AG09319 (cell line): Measurements from ENCODE around the gene DTHD1.

ENCODE experiments used
- DNase-seq: peaks from one replicate; pipeline ENCODE4 v3.0.0-alpha.2; 2010; ENCODE audit warnings: low read depth; ENCODE audit errors: extremely low read depth
- CTCF ChIP-seq: IDR thresholded peaks from 2 replicates; pipeline ENCODE4 v1.5.1; 2011; ENCODE audit warnings: low read depth, mild to moderate bottlenecking, inconsistent platforms, low read length, moderate library complexity

DTHD1 gene

DNA sequence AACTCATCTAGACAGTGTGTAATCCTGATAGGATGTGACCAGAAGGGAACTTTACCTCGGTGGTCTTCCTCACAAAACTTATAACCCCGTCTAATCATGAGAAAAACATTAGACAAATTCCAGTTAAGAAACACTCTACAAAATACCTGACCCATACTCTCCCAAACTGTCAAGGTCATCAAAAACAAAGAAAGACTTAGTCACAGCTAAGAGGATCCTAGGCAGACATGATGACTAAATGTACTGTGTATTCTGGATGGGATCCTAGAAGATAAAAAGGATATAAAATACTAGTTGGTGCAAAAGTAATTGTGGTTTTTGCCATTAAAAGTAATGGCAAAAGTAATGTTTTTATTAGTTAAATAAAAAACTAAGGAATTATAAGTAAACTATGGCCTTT lies 81.6 kb downstream of the DTHD1 start:
- DNase-seq: no peak
- no peak for TF ChIP-seq CTCF

GRCh38 chr4:36374836-36375511 lies 93.6 kb downstream of the DTHD1 start:
- TF ChIP-seq CTCF: no peak
- no peak for DNase-seq

- TF ChIP-seq CTCF: no peak
- DNase-seq: no peak
Measured at GRCh38 chr4:36385951-36386571, 104.6 kb downstream of the DTHD1 start.

GRCh38 chr4:36386691-36387090 lies 105.3 kb downstream of the DTHD1 start:
- no peak for DNase-seq
- no peak for TF ChIP-seq CTCF

DNA sequence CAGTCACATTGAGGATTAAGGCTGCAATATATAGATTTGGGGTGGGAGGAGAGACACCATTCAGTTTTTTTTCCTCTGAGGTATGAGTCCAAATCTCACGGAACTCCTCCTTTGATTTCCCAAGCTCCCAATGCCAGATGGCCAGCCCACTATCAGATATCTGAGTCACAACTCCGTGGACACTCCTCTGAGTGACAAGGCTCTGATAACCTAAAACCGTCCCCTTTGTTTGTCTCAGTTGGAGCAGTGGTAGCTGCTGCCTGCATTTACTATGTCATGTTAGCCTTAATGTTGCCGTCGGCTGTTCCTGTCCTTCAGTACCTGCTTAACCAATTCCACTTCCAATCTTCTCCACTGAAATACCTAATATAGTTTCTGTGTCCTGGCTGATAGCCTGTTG lies 107.3 kb downstream of the DTHD1 start:
- TF ChIP-seq CTCF: no peak
- DNase-seq: no peak

DNA sequence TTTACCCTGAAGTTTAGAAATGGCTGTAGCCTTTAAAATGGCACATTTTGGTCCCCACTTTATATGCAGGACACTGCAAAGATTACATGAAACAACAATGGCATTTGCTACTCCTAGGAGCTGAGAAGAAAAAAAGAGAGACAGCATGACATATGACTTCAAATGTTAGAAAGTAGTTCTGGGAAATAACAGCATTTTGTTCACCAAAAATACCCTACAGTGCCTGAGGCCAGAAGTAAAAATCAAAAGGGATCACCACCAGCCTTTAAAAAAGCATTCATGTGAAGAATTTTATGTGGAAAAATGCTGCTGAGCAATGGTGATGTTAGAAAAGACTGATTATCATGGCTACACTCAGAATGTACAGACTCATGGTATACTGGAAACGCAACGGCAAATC lies 110.0 kb downstream of the DTHD1 start:
- no peak for DNase-seq
- no peak for TF ChIP-seq CTCF

DNA sequence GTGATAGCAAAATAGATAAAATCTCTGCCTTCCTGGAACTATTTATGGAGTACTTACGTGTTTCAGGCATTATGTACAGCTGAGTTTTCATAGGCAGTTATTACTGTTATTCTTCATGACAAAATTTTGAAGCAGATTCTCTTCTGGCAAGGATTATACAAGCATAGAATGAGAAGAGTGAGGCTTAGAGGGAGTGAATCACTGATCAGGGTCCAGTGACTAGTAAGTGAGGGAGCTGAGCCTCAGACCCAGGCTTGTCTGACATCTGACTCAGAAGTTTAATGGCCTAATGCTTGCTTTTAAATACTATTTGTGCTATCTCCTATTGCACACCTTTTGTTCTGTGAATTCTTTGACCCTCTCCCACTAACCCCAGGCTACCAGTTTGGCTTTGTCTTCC lies 110.6 kb downstream of the DTHD1 start:
- DNase-seq: no peak
- TF ChIP-seq CTCF: no peak
